Panc1 (cell line): Measurements from ENCODE around the gene NUPR1. TPM values are rescaled to one million over a fixed set of nuclear protein-coding genes. Genes with fewer than 3 reads are reported as not detected.

Source experiments
- ATAC-seq: fragments of 200-7000 bp; cut with Tn5 transposase; 2 replicates; pipeline ENCODE4 v1.9.1; 2020; ENCODE audit warnings: mild to moderate bottlenecking, moderate library complexity
- BruUV-seq: library from RNA; stranded (reverse); fragments of 400-500 nt; replicated peaks from 2 replicates; lab custom pipeline; 2021; lab: Mats Ljungman, UMichigan
- CTCF ChIA-PET: fragments of 300-600 bp; sonication (Branson Sonifier 250); formaldehyde crosslinking; loops from one replicate; lab custom pipeline; 2022; ENCODE audit warnings: antibody characterized with exemption; lab: Charles Lee
- POLR2A ChIA-PET: fragments of 300-600 bp; sonication (Branson Sonifier 250); formaldehyde crosslinking; loops from one replicate; lab custom pipeline; 2022; ENCODE audit warnings: antibody characterized with exemption; lab: Charles Lee
- DNase-seq: peaks from one replicate; pipeline ENCODE4 v3.0.0-alpha.2; 2010; ENCODE audit warnings: low read depth, low spot score
- H3K27ac ChIP-seq: 2 replicates; pipeline ENCODE4 v1.5.1; 2011; ENCODE audit warnings: mild to moderate bottlenecking, low read length, inconsistent platforms
- H3K27me3 ChIP-seq: fragments of 200-500 bp; sonication (Bioruptor generic); 2 replicates; pipeline ENCODE4 v1.6.0; 2014; ENCODE audit warnings: low read length, inconsistent platforms; ENCODE audit not compliant: control insufficient read depth, insufficient read depth
- H3K36me3 ChIP-seq: fragments of 200-500 bp; sonication (Bioruptor generic); 2 replicates; pipeline ENCODE4 v1.5.1; 2014; ENCODE audit warnings: inconsistent platforms, mild to moderate bottlenecking, low read length, moderate library complexity; ENCODE audit not compliant: control insufficient read depth, insufficient read depth
- H3K4me1 ChIP-seq: 2 replicates; pipeline ENCODE4 v1.5.1; 2011; ENCODE audit warnings: inconsistent platforms, mild to moderate bottlenecking, low read length, moderate library complexity; ENCODE audit not compliant: control insufficient read depth, insufficient read depth
- H3K4me3 ChIP-seq, 2 experiments: 2 replicates each; pipeline ENCODE4 v1.5.1; 2011 to 2012; ENCODE audit warnings: low read depth in 2 of 2, low read length in 2 of 2, mild to moderate bottlenecking in 2 of 2, inconsistent platforms in 1 of 2, moderate library complexity in 1 of 2
- H3K9me3 ChIP-seq: fragments of 200-500 bp; sonication (Bioruptor generic); 2 replicates; pipeline ENCODE4 v1.5.1; 2014; ENCODE audit warnings: low read depth, mild to moderate bottlenecking, inconsistent platforms, low read length, moderate library complexity; ENCODE audit not compliant: control insufficient read depth, insufficient read depth
- POLR2AphosphoS5 ChIP-seq: IDR thresholded peaks from 2 replicates; pipeline ENCODE4 v1.6.1; 2012; ENCODE audit warnings: mild to moderate bottlenecking, low read depth, low read length, moderate library complexity
- SIN3A ChIP-seq: IDR thresholded peaks from 2 replicates; pipeline ENCODE4 v1.6.1; 2012; ENCODE audit warnings: low read depth, mild to moderate bottlenecking, low read length, moderate library complexity, borderline replicate concordance; ENCODE audit not compliant: insufficient read depth
- TCF7L2 ChIP-seq: IDR thresholded peaks from 2 replicates; pipeline ENCODE4 v1.6.1; 2011; ENCODE audit warnings: mild to moderate bottlenecking, low read depth, low read length, inconsistent platforms
- in situ Hi-C: cut with HindIII; loops from 2 replicates; pipeline ENCODE4 v1.10.0; 2016; ENCODE audit warnings: low sequenced_read_pairs, low pct_unique_long_range_greater_than_20kb
- intact Hi-C: fragments of 100-400 bp; cut with micrococcal nuclease; formaldehyde crosslinking; loops from one replicate; pipeline ENCODE4 v1.10.0; 2022; ENCODE audit not compliant: unreplicated experiment
- total RNA-seq: library from RNA; stranded (reverse); gene quantifications from one replicate; pipeline ENCODE4 v1.2.1, GENCODE V29; 2021; ENCODE audit not compliant: unreplicated experiment
- TF ChIP-seq, protein P1 (sequence below), 2 experiments: IDR thresholded peaks; 2 replicates each; pipeline ENCODE4 v1.6.1; 2011 to 2012; ENCODE audit warnings: low read depth in 2 of 2, control low read depth in 1 of 2, low read length in 1 of 2, mild to moderate bottlenecking in 1 of 2, moderate library complexity in 1 of 2; ENCODE audit not compliant: insufficient read depth in 1 of 2
- TF ChIP-seq, protein P2 (sequence below): fragments of 450-650 bp; IDR thresholded peaks from 2 replicates; pipeline ENCODE4 v1.5.1; 2017; ENCODE audit warnings: mild to moderate bottlenecking

The NUPR1 gene
- total RNA-seq, 1 experiment from 2014 or later: 79.7 TPM

DNA sequence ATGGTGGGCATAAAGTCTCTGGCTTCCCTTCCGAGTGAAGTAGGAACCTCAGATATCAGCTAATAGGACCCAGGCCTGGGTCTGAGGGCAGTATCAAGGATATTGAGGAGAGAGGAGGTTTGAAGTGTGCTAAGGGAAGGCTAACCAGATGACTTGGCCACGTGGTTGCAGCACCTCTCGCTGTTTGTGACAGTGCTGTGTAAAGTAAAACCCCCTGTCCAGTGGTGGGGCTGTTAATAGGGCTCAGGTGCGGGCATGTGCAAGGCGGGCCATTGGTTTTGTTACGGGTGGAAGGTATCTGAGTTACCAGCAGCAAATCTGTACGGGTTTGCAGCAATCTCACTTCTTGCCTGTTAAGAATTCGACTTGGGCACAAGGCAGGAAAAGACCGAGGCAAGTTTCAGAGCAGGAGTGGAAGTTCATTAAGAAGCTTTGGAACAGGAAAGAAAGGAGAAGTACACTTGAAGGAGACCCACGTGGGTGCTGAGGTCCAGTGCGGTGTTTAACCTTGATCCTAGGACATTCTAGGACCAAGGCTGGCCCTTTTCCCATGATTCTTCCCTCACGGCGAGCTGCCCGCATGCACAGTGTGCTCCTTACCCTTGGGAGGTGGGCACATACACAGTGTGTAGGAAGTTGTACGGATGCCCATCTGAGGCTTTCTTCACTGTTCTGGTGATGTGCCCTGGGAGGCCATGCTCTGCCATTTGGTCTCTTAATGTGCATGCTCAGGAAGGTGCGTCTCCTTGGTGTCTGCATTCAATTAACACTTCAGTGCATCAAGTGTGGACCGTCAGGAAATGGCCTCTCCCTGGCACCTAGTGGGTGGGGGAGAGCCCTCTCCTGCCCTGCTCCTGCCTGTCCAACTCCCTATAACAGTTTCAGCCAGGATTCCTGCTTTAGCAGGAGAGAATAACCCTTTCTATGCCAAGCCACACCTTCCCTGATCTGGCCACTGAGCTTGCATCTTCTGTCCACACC, 35.3 kb upstream of the NUPR1 start:
- ATAC-seq: no peak
- CTCF ChIA-PET: no interaction called here

GRCh38 chr16:28572696-28573510, 34.1 kb upstream of the NUPR1 start:
- H3K4me3 ChIP-seq: no peak overlapping the region
- intact Hi-C loops: no loop called here
- TF ChIP-seq POLR2AphosphoS5 (no peak), SIN3A (no peak), TCF7L2 (no peak)
- TF ChIP-seq, protein P1, sequence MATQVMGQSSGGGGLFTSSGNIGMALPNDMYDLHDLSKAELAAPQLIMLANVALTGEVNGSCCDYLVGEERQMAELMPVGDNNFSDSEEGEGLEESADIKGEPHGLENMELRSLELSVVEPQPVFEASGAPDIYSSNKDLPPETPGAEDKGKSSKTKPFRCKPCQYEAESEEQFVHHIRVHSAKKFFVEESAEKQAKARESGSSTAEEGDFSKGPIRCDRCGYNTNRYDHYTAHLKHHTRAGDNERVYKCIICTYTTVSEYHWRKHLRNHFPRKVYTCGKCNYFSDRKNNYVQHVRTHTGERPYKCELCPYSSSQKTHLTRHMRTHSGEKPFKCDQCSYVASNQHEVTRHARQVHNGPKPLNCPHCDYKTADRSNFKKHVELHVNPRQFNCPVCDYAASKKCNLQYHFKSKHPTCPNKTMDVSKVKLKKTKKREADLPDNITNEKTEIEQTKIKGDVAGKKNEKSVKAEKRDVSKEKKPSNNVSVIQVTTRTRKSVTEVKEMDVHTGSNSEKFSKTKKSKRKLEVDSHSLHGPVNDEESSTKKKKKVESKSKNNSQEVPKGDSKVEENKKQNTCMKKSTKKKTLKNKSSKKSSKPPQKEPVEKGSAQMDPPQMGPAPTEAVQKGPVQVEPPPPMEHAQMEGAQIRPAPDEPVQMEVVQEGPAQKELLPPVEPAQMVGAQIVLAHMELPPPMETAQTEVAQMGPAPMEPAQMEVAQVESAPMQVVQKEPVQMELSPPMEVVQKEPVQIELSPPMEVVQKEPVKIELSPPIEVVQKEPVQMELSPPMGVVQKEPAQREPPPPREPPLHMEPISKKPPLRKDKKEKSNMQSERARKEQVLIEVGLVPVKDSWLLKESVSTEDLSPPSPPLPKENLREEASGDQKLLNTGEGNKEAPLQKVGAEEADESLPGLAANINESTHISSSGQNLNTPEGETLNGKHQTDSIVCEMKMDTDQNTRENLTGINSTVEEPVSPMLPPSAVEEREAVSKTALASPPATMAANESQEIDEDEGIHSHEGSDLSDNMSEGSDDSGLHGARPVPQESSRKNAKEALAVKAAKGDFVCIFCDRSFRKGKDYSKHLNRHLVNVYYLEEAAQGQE (IDR thresholded peaks at IDR 0.05; ENCODE audit: insufficient read depth in 1 of 2, low read depth in 2 of 2, low read length in 1 of 2): no peak
- TF ChIP-seq, protein P2, sequence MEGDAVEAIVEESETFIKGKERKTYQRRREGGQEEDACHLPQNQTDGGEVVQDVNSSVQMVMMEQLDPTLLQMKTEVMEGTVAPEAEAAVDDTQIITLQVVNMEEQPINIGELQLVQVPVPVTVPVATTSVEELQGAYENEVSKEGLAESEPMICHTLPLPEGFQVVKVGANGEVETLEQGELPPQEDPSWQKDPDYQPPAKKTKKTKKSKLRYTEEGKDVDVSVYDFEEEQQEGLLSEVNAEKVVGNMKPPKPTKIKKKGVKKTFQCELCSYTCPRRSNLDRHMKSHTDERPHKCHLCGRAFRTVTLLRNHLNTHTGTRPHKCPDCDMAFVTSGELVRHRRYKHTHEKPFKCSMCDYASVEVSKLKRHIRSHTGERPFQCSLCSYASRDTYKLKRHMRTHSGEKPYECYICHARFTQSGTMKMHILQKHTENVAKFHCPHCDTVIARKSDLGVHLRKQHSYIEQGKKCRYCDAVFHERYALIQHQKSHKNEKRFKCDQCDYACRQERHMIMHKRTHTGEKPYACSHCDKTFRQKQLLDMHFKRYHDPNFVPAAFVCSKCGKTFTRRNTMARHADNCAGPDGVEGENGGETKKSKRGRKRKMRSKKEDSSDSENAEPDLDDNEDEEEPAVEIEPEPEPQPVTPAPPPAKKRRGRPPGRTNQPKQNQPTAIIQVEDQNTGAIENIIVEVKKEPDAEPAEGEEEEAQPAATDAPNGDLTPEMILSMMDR: no peak
- DNase-seq: no peak
- no peaks in the 10 kb centered on the region for H3K36me3 ChIP-seq
- no peaks in the 10 kb centered on the region for H3K27me3 ChIP-seq
- no peaks in the 10 kb centered on the region for H3K9me3 ChIP-seq
- peak; percentile 30; the same call in 1 of the 2 replicates for ATAC-seq
- BruUV-seq: no TSS peak
- H3K27ac ChIP-seq: no peak overlapping the region
- ChIA-PET POLR2A (interaction anchor here (0.5 kb wide), 1 partner anchor 34 kb away, joined by 3 read pairs; no protein-coding TSS in a partner anchor), CTCF (no interaction called here)
- no peaks in the 10 kb centered on the region for H3K4me1 ChIP-seq
- in situ Hi-C loops: no loop called here

More for the DNA sequence above, 35.3 kb upstream of the NUPR1 start:
- Histone ChIP-seq H3K4me3 (no peak overlapping the region), H3K27ac (no peak overlapping the region), H3K4me1 (no peaks in the 10 kb centered on the region), H3K36me3 (no peaks in the 10 kb centered on the region), H3K27me3 (no peaks in the 10 kb centered on the region), H3K9me3 (no peaks in the 10 kb centered on the region)
- BruUV-seq: no TSS peak
- POLR2A ChIA-PET: no interaction called here
- in situ Hi-C loops: no loop called here
- intact Hi-C loops: no loop called here
- TF ChIP-seq, protein P1 (IDR thresholded peaks at IDR 0.05; ENCODE audit: insufficient read depth in 1 of 2, low read depth in 2 of 2, low read length in 1 of 2): no peak
- TF ChIP-seq SIN3A: no peak
- no peak for TF ChIP-seq TCF7L2
- no peak for TF ChIP-seq POLR2AphosphoS5
- TF ChIP-seq, protein P2: no peak
- no peak for DNase-seq
